Activated naive CD4-positive, alpha-beta T cell treated with anti-CD3 and anti-CD28 coated beads, Interleukin-2, amount 50 U/mL, for 16 hours (primary cell): ENCODE data around the gene GBA3.

Source experiments
- DNase-seq: peaks from one replicate; pipeline ENCODE4 v3.0.0-alpha.2; 2020

GBA3 gene

GRCh38 chr4:22703912-22704311, 11.2 kb downstream of the GBA3 start:
- DNase-seq: no peak

- no peak for DNase-seq
Observed at GRCh38 chr4:22707390-22707789, 14.7 kb downstream of the GBA3 start.

- DNase-seq: no peak
Observed at GRCh38 chr4:22708961-22709360, 16.2 kb downstream of the GBA3 start.

- no peak for DNase-seq
Observed at GRCh38 chr4:22712105-22712504, 19.4 kb downstream of the GBA3 start.

GRCh38 chr4:22712529-22712928, 19.8 kb downstream of the GBA3 start:
- no peak for DNase-seq

- DNase-seq: no peak
Observed at GRCh38 chr4:22713841-22714240, 21.1 kb downstream of the GBA3 start.

- no peak for DNase-seq
Observed at GRCh38 chr4:22719218-22719617, 26.5 kb downstream of the GBA3 start.

GRCh38 chr4:22720091-22720490, 27.4 kb downstream of the GBA3 start:
- no peak for DNase-seq

GRCh38 chr4:22721204-22721603, 28.5 kb downstream of the GBA3 start:
- no peak for DNase-seq

- DNase-seq: no peak
Observed at GRCh38 chr4:22730021-22730420, 37.3 kb downstream of the GBA3 start.

GRCh38 chr4:22733816-22734215, 41.1 kb downstream of the GBA3 start:
- DNase-seq: no peak

- DNase-seq: no peak
Observed at GRCh38 chr4:22736912-22737311, 44.2 kb downstream of the GBA3 start.

GRCh38 chr4:22739968-22740367, 47.2 kb downstream of the GBA3 start:
- DNase-seq: no peak

GRCh38 chr4:22741744-22742143, 49.0 kb downstream of the GBA3 start:
- DNase-seq: no peak

GRCh38 chr4:22743290-22743689, 50.6 kb downstream of the GBA3 start:
- DNase-seq: no peak

- no peak for DNase-seq
Observed at GRCh38 chr4:22744478-22745062, 51.8 kb downstream of the GBA3 start.

- no peak for DNase-seq
Observed at GRCh38 chr4:22745234-22745633, 52.5 kb downstream of the GBA3 start.

- DNase-seq: no peak
Observed at GRCh38 chr4:22754116-22754515, 61.4 kb downstream of the GBA3 start.

GRCh38 chr4:22762548-22762947, 69.8 kb downstream of the GBA3 start:
- DNase-seq: no peak

- no peak for DNase-seq
Observed at GRCh38 chr4:22764183-22764582, 71.4 kb downstream of the GBA3 start.

GRCh38 chr4:22766068-22766467, 73.3 kb downstream of the GBA3 start:
- DNase-seq: no peak

- no peak for DNase-seq
Observed at GRCh38 chr4:22778547-22779163, 85.9 kb downstream of the GBA3 start.

- DNase-seq: no peak
Observed at GRCh38 chr4:22780317-22780716, 87.6 kb downstream of the GBA3 start.

- DNase-seq: no peak
Observed at GRCh38 chr4:22780797-22781196, 88.1 kb downstream of the GBA3 start.

- DNase-seq: no peak
Observed at GRCh38 chr4:22787753-22788375, 95.1 kb downstream of the GBA3 start.
